GM10266 (cell line): ENCODE data around the gene CHST12.
A peak's percentile ranks its signal among the peaks of the same experiment; 100 is the strongest.
"Not testable (repeated sequence)": the region's sequence is repeated elsewhere in the genome, so short reads cannot be mapped to it uniquely, and the experiment has no call there.

Experiments used
- DNase-seq: peaks from one replicate; pipeline ENCODE4 v3.0.0; 2012; ENCODE audit errors: extremely low spot score
- CTCF ChIP-seq: IDR thresholded peaks from 2 replicates; pipeline ENCODE4 v1.5.1; 2012; ENCODE audit warnings: mild to moderate bottlenecking, low read depth; ENCODE audit not compliant: control insufficient read depth, insufficient read depth; ENCODE audit errors: missing control alignments

CHST12 gene

GRCh38 chr7:2445898-2446555 lies 42.6 kb downstream of the CHST12 start:
- TF ChIP-seq CTCF: no peak
- DNase-seq: no peak

- no peak for DNase-seq
- no peak for TF ChIP-seq CTCF
Observed at GRCh38 chr7:2446676-2447075, 43.3 kb downstream of the CHST12 start.

GRCh38 chr7:2450198-2451107 lies 47.0 kb downstream of the CHST12 start:
- TF ChIP-seq CTCF: no peak
- no peak for DNase-seq

GRCh38 chr7:2451171-2452073 lies 48.0 kb downstream of the CHST12 start:
- peak; percentile 92 for TF ChIP-seq CTCF
- DNase-seq: peak; percentile 90

- no peak for DNase-seq
- TF ChIP-seq CTCF: peak; percentile 6
Observed at GRCh38 chr7:2452074-2452507, 48.7 kb downstream of the CHST12 start.

- no peak for DNase-seq
- no peak for TF ChIP-seq CTCF
Observed at GRCh38 chr7:2452643-2453270, 49.3 kb downstream of the CHST12 start.

- DNase-seq: not testable (repeated sequence)
Observed at GRCh38 chr7:2453849-2454248, 50.4 kb downstream of the CHST12 start.
